Dermis microvascular lymphatic vessel endothelial cell (primary cell): Measurements from ENCODE around the gene CASQ2. TPM values are rescaled to one million over a fixed set of nuclear protein-coding genes. Genes with fewer than 3 reads are reported as not detected.
A peak's percentile ranks its signal among the peaks of the same experiment; 100 is the strongest.

Source experiments
- DNase-seq, 2 donors: peaks; one replicate each; pipeline versions ENCODE4 v3.0.0 to v3.0.0-alpha.2; 2010; ENCODE audit warnings: low read depth in 2 of 2
- total RNA-seq: library from RNA; depleted of rRNA; stranded (reverse); fragments of >200 nt; gene quantifications from 2 replicates; pipeline ENCODE4 v1.2.1, GENCODE V29; 2014

CASQ2 gene
- total RNA-seq, 1 donor from 2014 or later: not detected

DNA sequence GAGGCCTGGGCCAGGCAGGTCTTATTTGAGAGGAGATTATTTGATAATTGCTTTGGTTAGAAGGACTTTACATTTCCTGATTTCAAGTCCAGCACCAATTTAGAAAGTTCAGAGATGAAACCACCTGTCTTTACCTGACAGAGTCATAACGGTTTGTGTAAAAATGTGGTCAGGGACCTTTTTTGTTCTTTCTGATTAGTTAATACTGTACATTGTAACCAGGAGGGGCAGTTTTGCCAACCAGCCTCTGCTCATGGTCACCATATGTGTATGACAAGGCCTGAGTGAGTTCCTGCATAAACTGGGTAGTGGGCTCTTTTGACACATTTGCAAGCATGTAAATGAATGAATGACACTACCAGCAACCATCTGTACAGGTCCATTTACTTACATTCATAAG, 70.9 kb downstream of the CASQ2 start:
- DNase-seq: no peak

DNA sequence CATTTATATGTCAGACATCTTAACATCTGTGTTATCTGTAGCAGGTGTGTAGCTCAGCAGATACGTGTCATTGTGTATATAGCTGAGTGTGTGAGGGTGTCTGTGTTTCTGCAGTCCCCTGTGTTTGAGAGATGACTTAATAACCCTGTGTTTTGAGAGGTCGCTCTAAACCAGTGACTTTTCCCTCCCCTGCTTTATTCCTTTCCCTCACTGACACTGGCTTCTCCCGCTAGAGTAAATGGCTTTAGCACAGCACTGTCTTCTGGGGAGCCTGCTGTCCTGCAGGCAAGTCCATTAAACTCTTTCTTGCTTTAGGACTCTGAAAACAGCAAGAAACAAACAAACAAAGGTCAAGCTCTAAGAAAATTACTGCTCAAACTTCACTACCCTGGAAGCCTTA, 73.7 kb downstream of the CASQ2 start:
- DNase-seq: no peak

DNA sequence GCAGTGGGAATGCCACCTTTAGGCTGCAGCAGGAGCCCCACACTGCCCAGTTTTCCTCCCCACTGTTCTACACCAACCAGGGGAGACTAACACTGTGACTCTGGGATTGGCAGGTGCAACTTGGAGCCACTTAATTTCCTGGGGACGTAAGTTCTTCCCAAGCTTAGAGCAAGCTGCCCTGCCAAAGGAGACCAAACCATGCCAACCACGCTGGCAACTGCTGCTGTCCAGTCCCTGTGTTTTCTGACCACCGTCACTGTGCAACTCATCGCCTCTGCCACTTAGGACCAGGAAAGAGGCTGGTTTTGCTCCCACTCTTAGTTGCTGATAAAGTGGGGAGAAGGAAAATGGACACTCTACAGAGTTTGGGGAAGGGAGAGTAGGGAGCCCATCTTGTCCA, 76.3 kb downstream of the CASQ2 start:
- no peak for DNase-seq

DNA sequence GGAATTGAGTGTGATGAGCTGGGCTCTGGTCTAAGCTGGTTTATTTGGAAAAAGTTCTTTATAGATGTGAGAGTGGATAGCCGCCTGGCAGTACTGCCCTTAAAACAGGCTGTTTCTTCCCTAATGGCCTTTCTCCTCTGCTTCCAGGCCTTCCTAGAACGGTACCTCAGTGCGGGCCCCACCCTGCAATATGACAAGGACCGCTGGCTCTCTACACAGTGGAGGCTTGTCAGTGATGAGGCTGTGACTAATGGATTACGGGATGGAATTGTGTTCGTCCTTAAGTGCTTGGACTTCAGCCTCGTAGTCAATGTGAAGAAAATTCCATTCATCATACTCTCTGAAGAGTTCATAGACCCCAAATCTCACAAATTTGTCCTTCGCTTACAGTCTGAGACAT, 77.5 kb downstream of the CASQ2 start:
- no peak for DNase-seq

DNA sequence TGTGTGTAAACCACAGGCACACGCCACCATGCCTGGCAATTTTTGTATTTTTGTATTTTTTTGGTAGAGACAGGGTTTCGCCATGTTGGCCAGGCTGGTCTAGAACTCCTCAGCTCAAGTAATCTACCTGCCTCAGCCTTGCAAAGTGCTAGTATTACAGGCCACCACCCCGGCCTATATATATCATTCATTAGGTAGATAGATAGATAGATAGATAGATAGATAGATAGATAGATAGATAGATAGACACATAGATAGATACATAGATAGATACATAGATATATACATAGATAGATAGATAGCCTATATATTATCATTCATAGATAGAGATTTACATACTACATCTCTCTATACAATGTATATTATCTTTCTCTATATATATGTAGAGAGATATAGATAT, 80.8 kb downstream of the CASQ2 start:
- DNase-seq: no peak

DNA sequence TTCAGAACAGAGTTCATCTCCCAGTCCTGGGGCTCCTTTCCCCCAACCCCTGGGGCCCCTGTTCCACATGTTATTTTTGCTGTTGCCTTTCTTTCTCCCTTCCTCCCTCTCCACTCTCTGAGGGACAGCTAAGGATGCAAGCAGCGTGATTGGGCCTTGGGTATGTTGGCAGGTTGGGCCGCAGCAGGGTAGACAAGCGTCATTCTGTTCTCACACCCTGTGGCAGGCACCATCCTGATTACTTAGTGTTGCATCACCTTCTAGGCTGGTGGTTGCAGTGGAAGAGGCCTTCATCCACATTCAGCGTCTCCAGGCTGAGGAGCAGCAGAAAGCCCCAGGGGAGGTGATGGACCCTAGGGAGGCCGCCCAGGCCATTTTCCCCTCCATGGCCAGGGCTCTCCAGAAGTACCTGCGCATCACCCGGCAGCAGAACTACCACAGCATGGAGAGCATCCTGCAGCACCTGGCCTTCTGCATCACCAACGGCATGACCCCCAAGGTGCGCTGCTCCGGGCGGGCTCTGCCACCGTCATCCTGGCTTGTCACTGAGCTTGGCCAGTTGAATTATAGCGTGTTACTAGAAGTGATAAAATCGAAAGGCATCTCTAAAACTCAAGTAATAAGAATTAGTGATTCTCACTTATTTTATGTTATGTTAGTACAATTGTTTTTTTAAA, 83.3 kb downstream of the CASQ2 start:
- DNase-seq: no peak

DNA sequence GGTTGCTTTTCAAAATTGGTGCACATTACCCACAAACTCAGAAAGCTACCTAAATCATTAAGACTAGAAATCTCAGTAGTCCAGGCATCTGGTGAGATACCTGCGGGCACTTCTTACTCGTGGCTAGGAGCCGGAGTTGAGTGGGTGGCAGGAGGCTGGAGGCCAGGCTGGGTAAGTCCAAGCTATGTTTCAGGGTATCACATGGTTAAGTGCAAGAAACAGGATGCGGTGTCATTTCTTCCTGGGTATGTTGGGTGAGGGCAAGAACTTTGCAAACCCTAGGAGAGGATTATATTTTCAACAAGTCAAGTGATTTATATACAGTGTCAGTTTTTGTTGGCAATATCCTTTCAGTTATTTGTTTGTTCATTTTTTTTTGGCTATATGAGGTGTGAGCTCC, 85.7 kb downstream of the CASQ2 start:
- DNase-seq: no peak

DNA sequence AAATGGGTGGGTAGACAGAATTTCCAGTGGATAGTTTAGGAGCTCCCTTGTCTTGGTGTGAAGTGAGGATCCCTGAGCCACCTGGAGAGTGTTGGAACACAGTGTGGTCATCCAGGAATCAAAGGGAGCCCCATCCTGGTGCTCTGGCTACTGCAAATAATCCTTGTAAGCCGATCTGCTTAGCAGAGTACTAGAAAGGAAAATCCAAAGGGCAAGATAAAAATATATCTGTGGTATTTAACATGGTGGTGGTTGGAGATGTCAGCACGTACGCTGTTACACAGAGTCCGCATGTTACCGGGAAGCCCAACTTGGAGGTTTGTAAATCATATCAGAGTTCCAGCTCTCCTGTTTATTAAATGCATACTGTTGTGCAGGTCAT, 87.8 kb downstream of the CASQ2 start:
- no peak for DNase-seq

DNA sequence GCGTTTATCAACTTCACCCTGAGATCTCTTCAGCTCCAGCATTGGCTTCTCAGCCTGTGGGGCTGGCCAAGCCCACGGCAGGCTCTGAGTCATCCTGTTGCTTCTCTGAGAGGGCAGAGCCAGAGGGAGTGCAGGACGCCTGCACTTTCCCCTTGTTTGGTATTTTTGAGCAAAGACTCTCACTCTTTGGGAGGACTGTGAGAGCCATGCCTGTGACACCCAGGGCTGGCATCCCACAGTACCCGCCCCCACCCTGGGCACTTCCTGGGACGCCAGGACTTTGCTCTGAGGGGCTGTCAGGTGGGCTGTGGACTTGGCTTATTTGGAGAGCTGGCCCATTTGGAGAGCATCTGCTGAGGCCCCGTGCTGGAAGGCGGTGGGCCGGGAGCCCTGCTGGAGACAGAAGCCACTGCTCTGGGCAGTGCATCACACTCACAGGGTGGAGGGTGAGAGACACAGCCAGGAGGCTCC, 89.3 kb downstream of the CASQ2 start:
- peak in 1 of 2 donors; percentile 11 for DNase-seq

DNA sequence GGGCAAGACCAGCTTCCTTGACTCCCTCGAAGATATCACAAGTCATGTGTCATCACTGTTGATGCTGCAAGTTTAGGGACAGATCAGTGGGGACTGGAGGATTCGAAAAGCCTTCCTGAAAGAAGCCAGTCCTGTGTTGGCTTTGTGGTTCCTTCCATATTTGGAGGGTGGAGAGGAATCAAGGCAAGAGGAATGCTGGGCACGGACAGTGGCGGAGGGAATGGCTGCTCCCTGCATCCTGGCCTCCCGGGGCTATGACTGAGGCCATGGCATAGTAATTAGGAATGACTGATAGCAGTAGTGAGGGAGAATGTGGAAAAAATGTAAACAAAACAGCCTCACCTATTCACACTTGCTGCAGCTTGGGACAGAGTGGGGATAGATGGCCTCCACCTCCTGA, 90.4 kb downstream of the CASQ2 start:
- no peak for DNase-seq

DNA sequence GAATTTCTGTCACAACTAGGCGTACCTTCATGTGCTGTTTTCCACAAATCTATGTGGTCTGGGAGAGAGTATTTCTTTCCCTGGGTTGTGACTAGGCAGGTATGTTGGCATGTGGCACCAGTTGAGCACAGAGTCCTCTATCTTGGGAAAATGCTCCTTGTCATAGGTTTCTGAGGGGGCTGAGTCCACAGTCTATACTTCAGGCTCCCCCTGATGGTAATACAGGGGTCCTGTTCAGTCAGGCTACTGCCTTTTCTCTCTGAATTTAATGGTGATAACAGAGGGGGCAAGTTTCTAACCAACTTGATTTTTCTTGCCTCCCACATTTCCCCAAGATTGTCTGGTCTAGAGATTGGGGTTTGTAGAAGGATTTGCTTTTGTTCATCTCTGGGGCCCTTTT, 90.9 kb downstream of the CASQ2 start:
- DNase-seq: peak in 1 of 2 donors; percentile 24

DNA sequence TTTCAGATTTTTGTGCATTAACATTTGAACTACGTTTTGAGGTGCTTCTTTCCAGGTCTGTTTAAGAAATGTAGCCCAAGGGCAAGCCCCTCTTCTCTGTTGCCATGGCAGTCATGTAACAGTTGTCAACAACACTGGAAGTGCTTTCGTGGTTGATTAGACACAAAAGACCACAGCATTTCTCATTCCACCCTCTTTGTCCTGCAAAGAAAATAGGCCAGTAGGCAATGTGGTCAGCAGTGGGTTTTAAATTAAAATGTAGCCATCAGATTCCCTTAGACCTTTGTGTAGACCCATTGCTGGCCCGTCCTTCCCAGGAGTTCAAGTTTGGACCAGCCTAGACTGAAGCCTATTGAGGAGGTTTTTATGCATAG, 91.3 kb downstream of the CASQ2 start:
- DNase-seq: no peak

DNA sequence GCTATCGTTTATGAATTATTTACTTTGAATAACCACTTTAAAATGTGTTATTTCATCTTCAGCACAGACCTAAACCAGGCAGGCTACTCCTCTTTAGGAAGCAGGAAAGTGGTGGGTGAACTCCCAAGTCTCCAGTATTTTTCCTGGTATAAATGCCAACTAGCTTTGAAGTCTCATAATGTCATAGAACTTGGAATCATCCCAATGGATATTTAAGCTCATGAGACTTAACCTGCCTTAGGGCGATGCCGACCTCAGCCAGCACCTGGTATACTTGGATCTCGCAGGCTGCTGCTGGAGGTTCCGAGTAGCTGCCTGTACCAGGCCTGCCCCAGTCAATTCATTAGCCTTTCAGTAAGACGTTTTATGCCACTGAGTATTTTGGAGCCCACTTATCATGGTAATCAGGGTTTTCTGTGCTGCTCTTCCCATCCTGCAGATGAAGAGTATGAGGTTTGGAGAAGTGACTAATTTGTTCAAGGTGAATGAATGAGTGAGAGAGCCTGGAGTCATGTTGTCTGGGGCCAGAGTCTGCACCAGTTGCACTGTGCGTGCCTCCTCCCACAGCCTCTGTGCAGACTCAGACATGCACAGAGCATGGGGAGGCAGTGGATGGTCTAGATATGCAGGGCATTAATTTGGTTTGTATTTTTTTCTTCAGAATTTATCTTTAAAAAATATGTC, 91.9 kb downstream of the CASQ2 start:
- DNase-seq: no peak

DNA sequence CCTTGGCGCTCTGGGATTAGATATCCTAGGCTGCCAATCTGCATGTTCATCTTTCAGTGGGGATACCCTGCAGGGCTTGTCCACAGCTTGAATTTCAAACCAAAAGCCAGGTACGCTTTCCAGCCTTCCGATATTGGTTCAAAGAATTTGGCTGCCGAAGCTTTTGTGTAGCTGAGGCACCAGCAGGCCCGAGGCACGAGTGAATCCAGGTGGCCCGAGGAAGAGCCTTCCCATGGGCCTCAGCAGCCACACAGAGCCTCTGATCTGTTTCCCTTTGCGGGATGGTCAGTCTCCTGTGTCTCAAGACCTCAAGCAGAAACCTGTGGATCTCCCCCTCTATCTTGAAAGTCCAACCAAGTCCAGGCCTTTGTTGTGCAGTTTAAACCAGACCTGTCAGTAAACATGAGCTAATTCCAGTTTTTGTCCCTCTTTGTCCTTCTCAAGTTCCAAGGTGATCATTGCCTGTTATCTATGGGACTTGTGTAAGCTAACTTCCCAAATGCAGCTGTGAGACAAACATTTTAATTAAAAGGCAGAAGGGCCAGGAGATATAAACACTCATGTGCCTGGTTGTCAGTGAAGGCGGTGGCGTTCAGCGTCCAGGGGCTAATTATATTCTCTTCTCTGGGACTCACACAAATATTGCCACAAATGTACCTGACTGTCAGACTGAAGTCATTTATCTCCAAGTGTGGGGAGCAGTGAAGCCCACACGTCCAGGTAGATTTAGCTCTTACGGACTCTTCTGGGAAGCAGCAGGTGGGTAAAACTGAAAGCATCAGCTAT, 96.1 kb downstream of the CASQ2 start:
- no peak for DNase-seq

DNA sequence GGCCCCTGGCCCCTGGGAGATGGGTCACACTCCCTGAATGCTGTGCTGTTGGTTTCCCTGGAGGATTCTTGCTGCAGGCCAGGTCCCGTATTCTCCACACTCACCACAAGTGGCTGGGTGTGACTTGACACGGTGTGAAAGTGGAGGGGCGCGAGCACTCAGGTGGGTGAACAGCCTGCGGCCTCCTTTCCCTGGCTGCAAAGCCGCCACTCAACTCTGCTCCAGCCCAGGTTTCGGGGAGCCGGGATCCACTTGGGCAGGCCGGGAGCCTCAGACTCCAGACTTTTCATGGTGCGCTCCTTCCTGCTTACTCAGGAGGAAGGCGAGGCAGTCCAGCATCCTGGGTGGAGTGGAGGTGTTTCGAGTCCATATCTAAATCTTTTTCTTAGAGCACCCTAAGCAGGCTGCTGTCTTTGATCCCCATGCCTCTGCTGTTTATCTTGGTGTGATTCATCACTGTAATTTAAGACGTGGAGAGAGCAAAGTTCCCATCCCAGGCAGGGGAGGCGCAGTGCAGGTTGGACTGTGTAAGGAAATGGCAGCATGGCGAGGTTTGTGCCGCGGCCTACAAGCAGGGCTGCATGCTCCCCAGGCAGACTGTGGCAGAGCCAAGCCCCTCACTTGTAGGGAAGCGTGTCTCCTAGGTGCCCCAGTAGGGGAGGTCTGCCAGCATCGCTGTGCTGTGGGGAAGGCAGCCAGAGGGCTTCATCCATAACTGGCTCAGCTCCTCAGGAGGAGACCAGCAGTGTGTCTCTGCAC, 97.2 kb downstream of the CASQ2 start:
- peak in 1 of 2 donors; percentile 9 for DNase-seq

DNA sequence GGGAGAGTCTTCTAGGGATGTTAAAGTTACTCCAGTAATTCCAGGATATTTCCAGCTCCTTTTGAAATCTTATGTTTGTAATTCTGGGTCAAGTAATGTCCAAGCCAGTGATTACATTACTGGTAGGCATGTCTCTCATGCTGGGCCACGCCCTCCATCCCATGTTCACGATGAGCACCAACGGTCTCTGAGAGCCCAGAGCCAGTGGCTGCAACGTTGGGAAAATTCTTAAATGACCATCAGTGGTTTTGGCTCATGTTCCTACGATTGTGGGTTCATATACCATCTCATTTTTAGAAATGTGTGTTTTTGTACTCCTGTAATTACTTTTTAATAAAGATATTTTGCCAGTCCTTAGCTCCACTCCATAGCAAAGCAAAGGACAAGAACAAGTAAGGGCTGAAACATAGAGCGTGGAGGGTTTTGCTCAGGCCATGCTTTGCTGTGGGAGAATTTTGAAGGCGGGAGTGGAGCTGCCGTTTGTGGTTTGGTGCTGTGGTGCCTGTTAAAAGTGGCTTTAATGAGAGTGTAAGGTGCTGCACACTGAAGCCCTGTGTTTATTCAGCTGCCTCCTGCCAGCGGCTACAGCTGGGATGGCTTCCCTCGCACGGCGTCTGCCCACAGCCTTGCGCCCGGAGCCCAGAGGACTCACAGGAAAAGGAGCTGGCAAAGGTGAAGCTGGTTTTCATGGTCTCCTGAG, 97.9 kb downstream of the CASQ2 start:
- peak in 1 of 2 donors; percentile 71 for DNase-seq

DNA sequence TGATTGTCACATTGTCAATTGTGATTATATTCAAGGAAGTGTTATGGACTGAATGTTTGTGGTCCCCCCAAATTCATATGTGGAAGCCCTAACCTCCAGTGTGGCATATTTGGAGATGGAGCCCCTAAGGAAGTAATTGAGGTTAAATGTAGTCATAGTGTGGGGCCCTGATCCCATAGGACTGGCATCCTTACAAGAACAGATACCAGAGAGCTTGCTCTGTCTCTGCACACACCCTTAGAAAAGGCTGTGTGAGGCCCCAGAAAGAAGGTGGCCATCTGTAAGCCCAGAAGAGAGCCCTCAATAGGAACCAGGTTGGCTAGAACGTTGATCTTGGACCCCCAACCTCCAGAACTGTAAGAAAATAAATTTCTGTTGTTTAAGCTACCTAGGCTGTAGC, 98.6 kb downstream of the CASQ2 start:
- DNase-seq: no peak

DNA sequence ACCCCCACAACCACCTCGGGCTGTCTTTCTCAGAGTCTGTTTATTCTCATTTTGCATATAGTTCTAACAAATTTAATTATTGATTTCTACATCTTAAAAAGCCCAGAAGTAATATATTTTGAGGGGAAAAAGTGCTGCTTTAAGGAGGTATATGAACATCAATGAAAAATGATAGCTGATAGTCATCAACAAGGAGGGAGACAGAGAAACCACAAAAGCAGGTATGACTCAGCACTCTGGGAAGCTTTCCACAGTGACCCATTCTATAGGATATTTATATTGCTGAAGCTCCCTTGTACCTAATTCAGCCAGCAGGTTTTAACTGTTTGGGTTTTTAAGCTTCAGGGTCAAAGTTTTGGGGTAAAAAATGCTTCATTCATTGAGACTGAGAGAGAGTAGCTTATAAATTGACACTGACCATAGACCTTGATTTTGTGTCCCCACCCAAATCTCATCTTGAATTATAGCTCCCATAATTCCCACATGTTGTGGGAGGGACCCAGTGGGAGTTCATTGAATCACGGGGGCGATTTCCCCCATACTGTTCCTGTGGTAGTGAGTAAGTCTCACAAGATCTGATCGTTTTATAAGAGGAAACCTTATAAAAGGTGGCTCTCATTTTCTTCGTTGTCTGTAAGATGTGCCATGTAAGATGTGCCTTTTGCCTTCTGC, 99.4 kb downstream of the CASQ2 start:
- DNase-seq: peak in 1 of 2 donors; percentile 54

DNA sequence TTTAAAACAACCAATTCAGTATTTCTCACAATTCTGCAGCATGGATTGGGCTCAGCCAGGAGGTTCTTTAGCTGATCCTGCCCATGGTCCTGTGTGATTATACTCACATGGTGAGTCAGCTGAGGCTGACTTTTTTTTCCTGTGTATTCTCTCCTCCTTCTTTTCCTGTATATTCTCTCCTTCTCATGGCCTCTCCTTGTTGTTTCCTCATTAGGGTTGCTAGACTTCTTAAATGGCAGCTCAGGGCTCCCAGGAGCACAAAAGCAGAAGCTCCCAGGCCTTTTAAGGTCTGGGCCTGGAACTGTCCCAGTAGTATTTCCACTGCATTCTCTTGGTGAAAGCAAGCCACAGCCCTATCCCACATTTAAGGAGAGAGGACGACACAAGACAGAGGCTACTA, 99.9 kb downstream of the CASQ2 start:
- DNase-seq: no peak

DNA sequence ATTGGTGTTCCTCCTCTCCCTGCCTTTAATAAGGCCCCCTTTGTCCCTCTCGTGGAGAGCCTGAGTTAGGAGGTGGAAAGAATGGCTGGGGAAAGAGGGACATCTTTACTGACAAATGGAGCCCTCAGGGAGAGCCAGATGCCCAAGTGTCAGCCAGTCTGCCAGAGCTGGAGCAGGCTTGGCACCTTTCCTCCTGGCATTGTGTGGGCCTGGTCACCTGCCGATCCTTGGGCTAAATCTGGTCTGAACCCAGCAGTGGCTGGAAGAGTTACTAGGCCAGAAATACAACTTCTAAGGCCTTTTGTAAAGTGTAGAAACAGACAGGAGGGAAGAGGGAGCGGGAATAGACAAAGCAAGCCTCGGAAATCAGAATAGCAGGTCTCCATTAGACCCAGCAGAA, 101.8 kb downstream of the CASQ2 start:
- DNase-seq: no peak

DNA sequence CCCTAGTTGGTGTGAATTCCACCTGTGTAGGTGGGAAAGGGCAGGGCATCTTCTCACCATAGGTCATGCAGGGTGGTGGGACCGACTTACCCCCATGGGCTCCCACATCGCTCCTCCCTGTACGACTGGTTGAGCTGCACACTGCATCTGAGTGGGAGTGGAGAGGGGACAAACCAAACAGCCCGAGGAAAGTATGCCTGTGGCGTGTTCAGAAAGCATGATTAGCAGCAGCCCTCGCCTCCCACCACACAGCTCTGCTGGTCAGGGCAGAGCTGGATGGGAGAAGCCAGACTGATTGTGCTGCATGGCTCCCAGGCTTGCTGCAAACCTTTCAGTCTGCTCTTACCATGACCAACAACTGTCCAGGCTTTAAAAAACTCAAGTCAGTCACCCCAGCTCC, 102.3 kb downstream of the CASQ2 start:
- no peak for DNase-seq
